GM19351 (cell line): ENCODE measurements around the gene RNF145.
"Not testable (repeated sequence)": the region's sequence is repeated elsewhere in the genome, so short reads cannot be mapped to it uniquely, and the experiment has no call there.

ENCODE experiments used
- ATAC-seq: cut with Tn5 transposase; IDR thresholded peaks from one replicate; pipeline ENCODE4 v1.9.1; 2021; ENCODE audit warnings: mild to moderate bottlenecking, moderate library complexity; ENCODE audit not compliant: unreplicated experiment

RNF145 gene

GRCh38 chr5:159209438-159210209, at the start of gene RNF145:
Gene RNF145, minus strand, starts transcription at chr5:159209553. Its CDS starts 5,936 bp downstream, at chr5:159203617.
- ATAC-seq = peak; percentile 73

DNA sequence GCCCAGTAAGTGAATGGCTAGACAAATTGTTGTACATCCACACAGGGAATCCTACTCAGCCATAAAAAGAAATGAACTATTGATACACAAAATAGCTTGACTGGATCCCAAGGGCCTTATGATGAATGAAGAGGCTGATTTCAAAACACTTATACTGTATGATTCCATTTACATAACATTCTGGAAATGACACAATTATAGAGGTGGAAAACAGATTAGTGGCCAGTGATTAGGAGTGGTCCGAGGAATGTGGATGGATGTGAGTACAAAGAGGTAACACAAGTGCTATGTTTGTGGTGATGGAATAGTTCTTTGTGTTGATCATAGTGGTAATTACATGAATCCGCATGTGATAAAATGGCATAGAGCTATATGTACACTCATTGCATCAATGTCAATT, 49.0 kb upstream of the RNF145 start:
- ATAC-seq = no peak

DNA sequence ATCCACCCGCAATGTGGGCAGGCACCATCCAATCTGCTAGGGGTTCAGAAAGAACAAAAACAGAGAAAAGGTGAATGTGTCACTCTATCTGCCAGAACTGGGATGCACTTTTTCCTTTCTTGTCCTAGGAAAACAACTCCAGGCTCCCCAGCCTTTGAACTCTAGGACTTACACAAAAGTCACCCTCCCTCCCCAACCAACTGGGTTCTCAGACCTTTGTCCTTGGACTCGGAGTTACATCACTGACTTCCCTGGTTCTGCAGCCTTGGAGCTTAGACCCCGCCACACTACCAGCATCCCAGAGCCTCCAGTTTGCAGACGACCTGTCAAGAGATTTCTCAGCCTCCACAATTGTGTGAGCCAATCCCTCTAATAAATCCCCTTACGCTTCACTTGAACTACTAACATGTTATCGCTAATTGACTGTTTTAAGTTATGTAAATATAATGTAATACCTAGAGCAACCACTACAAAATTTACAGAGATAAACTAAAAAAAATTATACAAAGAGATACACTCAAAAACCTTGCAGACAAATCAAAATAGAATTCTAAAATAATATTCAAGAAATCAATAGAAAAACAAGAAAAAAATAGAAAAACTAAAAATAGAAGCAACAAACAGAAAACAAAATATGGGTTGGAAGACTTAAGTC, 48.4 kb upstream of the RNF145 start:
- no peak for ATAC-seq

DNA sequence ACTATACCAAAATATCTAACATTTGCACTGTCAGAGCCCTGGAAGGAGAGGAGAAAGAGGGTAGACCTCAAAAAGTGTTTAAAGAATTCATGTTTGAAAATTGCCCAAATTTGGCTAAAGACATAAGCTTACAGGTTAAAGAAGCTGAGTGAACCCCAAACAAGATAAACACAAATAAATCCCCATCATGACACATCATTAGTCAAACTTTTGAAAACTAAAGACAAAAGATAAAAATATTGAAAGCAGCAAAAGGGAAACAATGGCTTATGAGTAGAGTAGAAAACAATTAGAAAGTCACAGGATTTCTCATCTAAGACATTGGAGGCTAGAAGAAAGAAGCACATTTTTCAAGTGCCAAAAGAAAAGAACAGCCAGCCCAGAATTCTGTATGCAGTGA, 47.7 kb upstream of the RNF145 start:
- ATAC-seq = no peak

DNA sequence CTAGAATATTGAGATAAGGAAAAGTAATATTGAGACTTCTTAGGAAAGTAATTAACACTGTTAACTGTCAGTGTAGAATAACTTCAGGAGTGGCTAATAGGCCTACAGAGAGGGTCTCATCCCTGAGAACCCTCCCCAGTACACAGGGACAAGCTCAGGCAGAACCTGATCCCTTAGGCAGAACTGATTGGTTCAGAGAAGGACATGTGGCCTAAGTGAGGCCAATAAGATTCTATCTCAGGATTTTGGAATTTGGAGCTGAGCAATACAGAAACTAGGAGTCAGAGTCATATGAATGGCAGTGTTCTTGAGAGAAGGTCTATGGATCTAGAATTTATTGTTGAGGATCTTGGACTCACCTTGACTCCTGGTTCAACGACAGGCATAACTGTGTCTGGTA, 42.8 kb upstream of the RNF145 start:
- no peak for ATAC-seq

DNA sequence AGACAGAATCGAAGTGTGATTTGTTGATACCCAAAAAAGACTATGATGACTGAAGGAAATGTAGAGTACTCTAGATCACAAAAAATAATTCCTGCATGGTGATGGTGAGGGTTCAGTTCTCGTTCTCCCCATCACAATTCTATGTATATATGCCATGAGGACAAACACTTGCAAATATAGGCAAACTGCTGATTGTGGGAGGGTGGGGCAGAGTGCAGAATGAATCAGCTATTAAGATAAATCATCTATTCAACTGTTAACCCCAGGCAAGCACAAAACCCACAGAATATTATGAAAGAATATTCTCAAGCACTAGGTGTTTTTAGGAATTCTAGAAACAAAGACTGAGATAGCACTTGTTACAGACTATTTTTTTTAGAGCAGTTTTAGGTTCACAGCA, 39.8 kb upstream of the RNF145 start:
- no peak for ATAC-seq

DNA sequence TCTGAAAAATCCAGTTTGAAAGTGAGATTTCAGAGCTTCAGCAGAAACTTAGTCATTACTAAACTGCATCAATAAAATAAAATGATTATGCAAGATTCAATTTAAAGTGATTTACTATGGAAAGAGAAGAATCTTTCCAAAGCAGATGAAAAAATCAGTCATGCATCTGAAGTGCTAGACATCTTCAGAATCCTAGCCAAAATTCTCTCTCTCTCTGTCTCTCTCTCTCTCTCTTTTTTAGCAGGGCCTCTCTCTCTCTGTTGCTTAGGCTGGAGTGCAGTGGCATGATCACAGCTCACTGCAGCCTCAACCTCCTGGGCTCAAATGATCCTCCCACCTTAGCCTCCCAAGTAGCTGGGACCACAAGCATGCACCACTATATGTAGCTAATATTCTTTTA, 35.5 kb upstream of the RNF145 start:
- ATAC-seq = no peak

- ATAC-seq = no peak
These were observed 34.8 kb upstream of the RNF145 start for GRCh38 chr5:159244163-159244562.

GRCh38 chr5:159243385-159243784, 34.0 kb upstream of the RNF145 start:
- no peak for ATAC-seq

DNA sequence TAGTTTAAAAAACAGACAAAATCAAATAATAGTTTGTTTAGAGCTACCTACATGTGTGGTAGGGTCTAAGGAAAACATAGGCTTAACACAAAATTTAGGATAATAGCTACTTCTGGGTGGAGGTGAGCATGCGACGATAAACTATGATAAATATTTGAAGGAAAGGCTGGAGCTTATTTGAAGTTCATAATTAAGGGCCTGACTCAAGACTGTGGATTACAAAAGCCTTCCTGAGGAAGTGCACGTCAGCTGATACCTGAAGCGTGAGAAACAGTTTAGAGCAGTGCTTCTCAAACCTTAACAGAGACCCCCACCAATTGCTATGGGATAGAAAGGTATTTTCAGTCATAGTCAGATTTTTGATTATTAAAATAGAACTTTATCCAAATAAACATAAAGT, 33.3 kb upstream of the RNF145 start:
- no peak for ATAC-seq

- ATAC-seq = no peak
These were observed 32.7 kb upstream of the RNF145 start for GRCh38 chr5:159241946-159242552.

GRCh38 chr5:159240301-159240870, 31.0 kb upstream of the RNF145 start:
- ATAC-seq = no peak

DNA sequence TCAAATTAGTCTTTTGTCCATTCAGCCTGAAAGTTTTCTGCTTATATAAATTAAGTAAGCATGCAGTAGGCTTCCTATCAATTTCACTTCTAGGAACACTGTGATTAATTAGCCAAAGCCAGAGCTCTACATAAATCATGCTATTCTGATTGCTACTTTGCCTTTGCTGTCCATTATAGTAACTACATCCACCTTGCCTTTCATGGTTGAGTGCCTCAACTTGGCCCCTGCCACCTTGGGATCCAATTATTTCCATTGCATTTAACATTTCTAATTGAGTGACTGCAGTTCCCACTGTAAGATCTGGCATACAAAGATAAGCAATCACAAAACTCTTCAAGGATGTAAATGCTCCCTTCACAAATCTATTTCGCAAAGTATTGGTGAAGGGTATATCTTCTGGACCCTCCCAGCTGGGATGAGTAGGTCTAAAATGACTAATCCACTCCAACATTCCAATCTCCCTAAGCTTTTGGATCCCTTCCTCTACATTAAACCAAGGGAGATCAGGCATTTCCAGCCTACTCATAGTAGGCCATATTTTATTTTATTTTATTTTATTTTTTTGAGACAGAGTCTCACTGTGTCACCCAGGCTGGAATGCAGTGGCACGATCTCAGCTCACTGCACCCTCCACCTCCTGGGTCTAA, 26.6 kb upstream of the RNF145 start:
- not testable (repeated sequence) for ATAC-seq

DNA sequence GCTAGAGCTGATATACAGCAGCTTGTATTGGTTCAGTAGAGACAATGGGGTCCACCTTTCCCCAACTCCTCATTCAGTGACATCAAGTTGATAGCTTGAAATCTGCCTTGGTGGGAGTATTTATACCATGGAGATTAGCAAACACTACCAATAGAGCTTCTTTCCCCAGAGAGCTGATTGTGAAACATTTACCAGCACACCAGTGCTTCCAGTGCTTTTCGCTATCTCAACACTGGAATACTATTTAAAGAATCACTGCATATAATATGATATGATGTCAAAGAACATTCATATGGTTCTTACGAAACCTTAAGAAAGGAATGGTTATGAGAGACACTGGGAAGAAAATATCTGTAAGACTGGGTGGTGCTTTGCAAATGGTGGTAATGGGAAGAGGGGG, 21.8 kb upstream of the RNF145 start:
- ATAC-seq = no peak

- no peak for ATAC-seq
These were observed 21.3 kb upstream of the RNF145 start for GRCh38 chr5:159230657-159231056.

- ATAC-seq = not testable (repeated sequence)
These were observed 18.7 kb upstream of the RNF145 start for GRCh38 chr5:159228097-159228496.

DNA sequence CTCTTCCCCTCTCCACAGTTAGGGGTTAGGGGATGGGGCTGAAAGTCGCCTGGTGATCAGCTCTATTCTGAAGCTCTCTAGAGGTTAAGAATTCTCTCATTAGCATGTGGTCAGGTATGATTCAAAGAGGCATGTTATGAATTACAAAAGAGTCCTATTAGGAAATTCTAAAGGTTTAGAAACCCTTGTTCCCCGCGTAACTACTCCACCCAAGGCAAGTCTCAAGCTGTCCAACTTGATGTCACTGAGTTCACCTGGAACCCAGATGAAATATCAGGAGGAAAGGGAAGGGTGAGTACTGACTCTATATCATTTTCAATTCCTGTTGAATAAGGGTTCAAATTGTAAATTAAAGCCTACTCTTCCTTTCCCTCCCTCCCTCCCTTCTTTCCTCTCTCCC, 18.1 kb upstream of the RNF145 start:
- no peak for ATAC-seq

DNA sequence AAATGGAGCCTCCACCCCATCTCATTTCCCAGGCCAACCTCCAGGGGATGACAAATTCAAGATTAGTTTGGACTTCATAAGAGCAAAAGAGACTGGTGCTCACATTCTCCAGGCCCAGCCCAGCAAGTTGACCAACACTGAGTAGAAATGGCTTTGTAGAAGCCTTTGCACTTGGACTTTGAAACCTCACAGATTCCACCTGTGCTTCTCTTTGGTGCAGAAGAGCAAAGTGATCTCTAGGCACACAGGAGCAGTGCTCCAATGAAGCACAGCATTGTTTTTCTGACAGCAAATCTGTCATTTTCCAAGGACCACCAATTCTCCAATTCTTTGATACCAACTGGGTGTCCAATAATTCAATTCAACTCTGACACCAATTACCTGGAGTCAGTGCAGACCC, 17.1 kb upstream of the RNF145 start:
- ATAC-seq = no peak

DNA sequence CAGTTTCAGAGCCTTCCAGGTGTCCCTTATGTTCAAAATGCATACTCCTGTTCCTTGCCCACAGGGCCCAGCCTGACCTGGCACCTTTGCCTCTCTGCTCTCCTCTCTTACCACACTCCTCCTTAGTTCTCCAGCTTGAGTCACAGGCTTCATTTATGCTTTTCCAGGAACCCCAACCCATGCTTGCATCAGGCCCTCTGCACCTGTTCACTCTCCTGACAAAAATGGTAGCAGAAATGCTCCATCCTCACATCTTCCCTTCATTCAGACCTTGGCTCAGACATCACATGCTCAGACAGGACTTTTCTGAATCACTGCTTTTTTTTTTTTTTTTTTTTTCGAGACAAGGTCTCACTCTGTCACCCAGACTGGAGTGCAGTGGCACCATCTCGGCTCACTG, 15.1 kb upstream of the RNF145 start:
- ATAC-seq = no peak

- no peak for ATAC-seq
These were observed 14.1 kb upstream of the RNF145 start for GRCh38 chr5:159223469-159223868.

- no peak for ATAC-seq
These were observed 10.9 kb upstream of the RNF145 start for GRCh38 chr5:159220206-159220605.
